ENCODE data around the gene DNAJA4.

Gene DNAJA4

DNA sequence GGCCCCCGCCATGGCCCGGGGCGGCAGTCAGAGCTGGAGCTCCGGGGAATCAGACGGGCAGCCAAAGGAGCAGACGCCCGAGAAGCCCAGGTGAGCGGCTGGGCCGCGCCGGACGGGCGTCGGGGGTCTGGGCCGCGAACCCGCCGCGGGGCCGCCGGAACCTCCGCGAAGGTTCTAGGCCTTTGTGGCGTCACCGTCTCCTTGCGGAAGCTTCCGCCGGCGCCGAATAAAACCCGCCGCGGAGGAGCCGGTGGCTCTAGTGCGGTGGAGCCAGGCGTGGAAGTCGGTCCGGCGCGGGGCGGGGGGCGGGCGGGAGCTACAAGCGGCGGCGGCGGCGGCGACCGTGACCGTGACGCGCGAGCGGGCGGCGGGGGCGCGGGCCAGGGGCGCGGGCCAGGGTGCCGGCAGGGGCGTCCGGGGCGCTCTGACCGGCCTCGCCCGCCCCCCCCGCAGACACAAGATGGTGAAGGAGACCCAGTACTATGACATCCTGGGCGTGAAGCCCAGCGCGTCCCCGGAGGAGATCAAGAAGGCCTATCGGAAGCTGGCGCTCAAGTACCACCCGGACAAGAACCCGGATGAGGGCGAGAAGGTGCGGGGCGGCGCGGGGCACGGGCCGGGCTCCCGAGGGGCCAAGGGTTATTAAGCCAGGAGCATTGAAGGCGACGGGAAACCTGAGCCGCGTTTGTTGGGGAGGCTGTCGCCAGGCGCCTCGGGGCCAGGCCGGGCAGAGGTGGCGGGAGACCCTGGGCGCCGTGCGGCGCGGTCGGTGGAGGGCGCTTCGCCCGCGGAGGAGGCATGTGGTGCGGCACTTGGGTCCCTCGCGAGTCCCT lies at the start of gene DNAJA4:
Gene DNAJA4 (plus strand): TSS at position 259 of the 833 bp plus-strand sequence. CDS start 202 bp downstream, at position 461.
- peak; percentile 5; the same call in 1 of the 2 replicates for TF ChIP-seq CTCF (conservative IDR thresholded peaks at IDR 0.05; ENCODE audit: low read length)
- DNase-seq (ENCODE audit: low read depth): peak; percentile 32
- peak within 1 kb of the TSS; percentile 53 for H3K4me3 ChIP-seq (ENCODE audit: low read length)

DNA sequence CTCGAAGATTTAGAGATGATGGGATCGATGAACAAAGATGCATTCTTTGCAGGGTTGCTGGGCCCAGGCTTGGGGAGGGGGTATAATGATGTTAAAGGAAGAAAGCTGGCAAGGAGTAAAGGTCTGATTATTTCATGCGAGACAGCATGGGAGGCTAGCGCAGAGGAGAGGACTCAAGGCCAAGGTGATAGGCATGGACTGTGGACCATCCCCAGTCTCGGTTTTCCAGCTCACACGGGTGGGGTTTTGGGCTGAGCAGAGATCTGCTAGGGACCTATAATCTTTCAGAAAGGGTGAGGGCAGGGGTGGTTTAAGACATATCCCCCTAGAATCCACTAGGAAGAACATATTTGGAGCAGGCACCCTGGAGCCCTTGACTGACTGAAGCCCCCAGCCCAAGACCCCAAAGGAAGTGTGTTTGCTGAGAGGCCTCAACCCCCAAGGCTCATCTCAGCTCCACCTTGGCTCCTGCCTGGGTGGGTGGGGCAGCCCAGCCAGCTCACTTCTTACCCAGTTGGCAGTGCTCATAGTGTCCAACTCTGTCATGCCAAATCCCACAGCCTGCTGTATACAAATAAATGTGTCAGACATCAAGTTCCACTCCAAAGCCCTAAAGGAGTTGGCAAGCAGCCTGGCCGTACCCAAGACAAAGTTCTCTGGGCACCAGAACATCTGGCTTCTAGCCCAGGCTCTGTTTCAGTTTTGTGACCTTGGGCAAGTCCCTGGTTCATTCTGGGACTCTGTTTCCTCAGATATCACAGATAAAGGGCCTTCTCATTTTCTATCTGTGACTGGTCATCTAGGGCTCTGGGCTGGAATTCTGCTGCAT lies 47.9 kb upstream of the DNAJA4 start:
- no peak for TF ChIP-seq CTCF (conservative IDR thresholded peaks at IDR 0.05; ENCODE audit: low read length)
- H3K4me3 ChIP-seq (ENCODE audit: low read length): no peak overlapping the region
- DNase-seq (ENCODE audit: low read depth): peak; percentile 36

- no peak for DNase-seq (ENCODE audit: low read depth)
- H3K4me3 ChIP-seq (ENCODE audit: low read length): no peak overlapping the region
- no peak for TF ChIP-seq CTCF (conservative IDR thresholded peaks at IDR 0.05; ENCODE audit: low read length)
These were observed 43.6 kb upstream of the DNAJA4 start for GRCh38 chr15:78220713-78221112.

GRCh38 chr15:78222745-78223395 lies 41.5 kb upstream of the DNAJA4 start:
- no peak for TF ChIP-seq CTCF (conservative IDR thresholded peaks at IDR 0.05; ENCODE audit: low read length)
- H3K4me3 ChIP-seq (ENCODE audit: low read length): no peak overlapping the region
- no peak for DNase-seq (ENCODE audit: low read depth)

DNA sequence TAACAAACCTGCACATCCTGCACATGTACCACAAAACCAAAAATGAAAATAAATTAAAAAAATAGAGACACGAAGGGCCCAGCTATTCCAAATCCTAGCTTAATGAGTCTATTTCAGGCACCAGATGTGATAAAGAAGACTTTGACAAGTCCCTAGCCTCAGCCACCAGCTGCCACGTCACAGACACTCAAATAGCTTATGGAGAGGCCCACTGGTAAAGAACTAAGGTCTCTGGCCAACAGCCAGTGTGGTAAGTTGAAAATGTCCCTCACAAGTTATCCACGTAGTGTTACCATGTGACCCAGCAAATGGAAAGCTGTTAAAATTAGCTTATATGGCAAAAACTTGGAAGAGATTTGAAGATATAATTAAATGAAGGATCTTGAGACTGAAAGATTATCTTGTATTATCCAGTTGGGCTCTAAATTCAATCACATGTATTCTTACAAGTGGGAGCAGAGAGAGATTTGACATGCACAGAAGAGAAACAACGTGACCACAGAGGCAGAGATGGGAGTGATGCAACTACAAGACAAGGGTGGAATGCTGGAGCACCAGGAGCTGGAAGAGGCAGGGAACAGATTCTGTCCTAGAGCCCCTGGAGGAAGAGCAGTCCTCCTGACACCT lies 40.9 kb upstream of the DNAJA4 start:
- H3K4me3 ChIP-seq (ENCODE audit: low read length): no peak overlapping the region
- DNase-seq (ENCODE audit: low read depth): peak; percentile 52
- TF ChIP-seq CTCF (conservative IDR thresholded peaks at IDR 0.05; ENCODE audit: low read length): no peak

DNA sequence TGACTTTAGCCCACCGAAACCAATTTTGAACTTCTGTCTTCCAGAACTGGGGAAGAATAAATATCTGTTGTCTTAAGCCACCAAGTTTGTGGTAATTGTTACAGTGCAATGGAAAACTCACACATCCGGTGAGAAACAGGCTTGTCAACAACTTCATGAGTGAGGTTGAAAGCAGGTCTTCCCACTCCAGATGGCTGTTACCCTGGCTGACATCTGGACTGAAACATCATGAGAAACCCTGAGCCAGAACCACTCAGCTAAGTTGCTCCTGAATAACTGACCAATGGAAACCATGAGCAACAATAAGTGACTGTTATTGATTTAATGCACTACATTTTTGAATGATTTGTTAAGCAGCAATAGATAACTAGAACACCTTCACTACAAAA lies 40.3 kb upstream of the DNAJA4 start:
- H3K4me3 ChIP-seq (ENCODE audit: low read length): no peak overlapping the region
- peak; percentile 40 for DNase-seq (ENCODE audit: low read depth)
- no peak for TF ChIP-seq CTCF (conservative IDR thresholded peaks at IDR 0.05; ENCODE audit: low read length)
